LHCN-M2 (cell line): ENCODE data around the gene TPBGL. TPM values are rescaled to one million over a fixed set of nuclear protein-coding genes. Genes with fewer than 3 reads are reported as not detected.
"Not testable (repeated sequence)": the region's sequence is repeated elsewhere in the genome, so short reads cannot be mapped to it uniquely, and the experiment has no call there.

Experiments used
- DNase-seq: peaks from one replicate; pipeline ENCODE4 v3.0.0-alpha.2; 2012; ENCODE audit warnings: low read depth
- total RNA-seq: library from RNA; depleted of rRNA; stranded (reverse); fragments of >200 nt; gene quantifications from 2 replicates; pipeline ENCODE4 v1.2.3, GENCODE V29; 2014

TPBGL gene
- total RNA-seq, 1 experiment from 2014 or later = not detected

DNA sequence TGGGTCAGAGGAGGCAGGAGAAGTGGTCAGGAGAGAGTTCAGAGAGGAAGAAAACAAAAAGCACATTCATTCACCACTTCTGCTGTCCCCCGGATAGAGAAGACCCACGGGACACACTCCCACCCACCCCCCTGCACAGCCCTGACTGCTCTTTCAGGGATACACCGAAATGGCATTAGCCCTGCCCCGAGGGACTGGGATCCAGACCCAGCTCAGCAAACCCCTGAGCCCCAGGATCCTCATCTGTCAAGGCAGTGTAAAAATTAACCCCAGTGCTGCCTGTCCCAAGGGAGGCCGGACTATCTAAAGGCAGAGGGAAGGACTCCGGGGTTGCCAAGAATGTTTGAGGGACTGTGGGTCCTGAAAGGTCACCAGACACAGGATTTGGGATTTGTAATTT lies 31.2 kb downstream of the TPBGL start:
- DNase-seq = no peak

DNA sequence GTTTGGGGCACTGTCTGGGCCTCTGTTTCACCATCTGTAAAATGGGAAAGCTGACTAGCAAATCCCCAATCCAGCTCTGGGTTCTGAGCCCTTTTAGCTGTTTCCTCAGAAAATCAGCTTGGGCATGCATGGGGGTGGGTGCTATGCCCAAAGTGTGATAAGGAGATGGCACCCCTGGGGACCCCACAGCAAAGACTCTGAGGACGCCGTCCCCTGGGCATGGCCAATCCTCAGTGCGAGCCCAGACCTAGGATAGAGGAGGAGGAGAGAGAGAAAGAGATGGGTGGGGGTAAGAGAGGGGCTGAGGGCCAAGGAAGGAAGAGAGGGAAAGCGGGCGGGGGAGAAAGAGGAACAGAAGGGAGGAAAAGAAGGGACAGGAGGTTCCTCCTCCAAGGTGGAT lies 31.8 kb downstream of the TPBGL start:
- DNase-seq = no peak

DNA sequence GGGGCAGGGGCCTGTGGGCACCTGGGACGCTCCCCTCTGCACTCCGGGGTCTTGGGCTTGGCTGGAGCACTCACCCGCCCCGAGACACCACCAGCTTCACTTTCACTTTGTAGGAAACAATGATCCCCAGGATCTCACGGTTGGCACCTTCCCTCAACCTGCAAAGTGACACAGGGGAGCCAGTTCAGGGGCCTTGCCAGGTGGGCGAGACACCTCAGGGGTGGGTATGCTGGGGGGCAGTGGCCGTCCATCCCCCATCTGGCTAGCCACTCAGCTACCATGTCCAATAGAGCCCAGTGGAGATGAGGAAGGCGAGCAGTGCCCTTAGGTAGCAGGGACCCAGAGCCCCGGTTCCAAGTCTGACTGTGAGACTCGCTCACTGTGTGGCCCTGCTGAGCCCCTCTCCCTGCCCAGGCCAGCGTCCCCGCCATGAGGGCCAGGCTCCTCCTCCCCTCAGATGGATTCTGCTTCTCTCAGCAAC lies 32.3 kb downstream of the TPBGL start:
- no peak for DNase-seq

DNA sequence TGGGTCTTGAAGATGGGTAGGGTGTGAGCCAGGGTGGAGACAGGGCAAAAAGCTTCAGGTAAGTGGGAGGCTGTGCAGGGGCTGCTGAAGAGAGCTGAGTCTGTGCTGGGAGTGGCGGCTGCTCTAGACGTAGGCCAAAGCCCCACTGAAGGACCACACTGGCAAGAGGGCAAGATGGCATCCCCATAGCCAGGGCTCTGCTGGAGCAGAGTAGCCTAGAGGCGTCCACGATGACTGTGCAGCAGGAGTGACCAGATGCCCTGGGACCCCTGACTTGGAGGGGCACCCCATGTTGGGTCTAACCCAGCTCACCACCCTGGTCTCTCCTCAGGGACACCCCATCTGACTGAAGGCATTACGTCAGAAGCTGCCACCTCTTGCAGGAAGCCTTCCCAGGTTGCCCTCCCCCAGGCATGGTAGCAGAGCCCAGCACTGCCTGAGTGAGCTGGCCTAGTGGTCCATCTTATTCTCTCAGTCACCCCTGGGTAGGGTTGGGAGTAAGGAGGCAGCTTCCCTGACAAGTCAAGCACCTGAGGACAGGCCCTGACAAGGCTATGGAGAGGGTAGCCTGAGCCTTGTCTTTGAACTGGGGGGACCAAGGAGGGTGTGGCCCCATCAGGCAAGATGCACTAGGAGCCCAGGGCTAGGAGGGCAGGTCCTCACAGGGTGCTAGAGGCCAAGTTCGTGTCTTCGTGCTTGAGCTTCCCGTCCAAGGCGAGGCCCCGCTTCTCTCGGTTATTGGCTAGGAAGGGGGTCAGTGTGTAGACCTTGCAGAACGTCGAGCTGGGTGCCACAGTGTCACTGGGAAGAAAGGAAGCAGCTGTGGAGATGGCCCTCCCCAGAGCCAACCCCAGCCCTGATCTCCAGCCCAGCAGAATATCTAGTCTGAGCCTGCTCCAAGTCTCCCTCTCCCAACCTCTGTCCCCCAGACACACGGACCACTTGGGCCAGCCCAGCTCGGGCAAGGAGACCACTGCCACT lies 33.1 kb downstream of the TPBGL start:
- no peak for DNase-seq

DNA sequence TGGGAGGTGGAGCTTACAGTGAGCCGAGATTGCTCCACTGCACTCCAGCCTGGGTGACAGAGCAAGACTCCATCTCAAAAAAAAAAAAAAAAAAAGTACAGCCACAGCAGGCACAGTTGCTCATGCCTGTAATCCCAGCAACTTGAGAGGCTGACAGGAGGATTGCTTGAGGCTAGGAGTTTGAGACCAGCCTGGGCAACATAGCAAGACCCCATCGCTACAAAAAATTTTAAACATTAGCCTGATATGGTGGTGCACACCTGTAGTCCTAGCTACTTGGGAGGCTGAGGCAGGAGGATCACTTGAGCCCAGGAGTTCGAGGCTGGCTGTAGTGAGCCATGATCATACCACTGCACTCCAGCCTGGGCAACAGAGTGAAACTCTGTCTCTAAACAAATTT lies 34.1 kb downstream of the TPBGL start:
- not testable (repeated sequence) for DNase-seq

DNA sequence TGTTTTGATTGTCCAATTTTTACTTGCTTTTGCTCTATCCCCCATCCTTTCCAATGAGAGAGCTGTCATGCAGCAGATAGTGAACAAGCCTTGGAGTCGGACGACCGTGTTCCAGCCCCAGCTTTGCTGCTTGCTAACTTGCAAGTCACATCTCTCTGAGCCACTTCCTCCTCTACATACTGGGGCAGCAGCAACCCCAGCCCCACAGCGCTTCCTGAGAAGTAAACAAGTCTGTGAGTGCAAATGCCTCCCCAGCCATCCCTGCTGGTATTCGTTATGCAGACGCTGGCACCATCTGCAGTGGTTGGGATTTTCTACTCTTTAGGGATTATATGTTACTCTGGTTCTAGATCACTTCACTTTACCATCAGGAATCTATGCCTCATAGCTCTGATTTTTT lies 35.0 kb downstream of the TPBGL start:
- no peak for DNase-seq

DNA sequence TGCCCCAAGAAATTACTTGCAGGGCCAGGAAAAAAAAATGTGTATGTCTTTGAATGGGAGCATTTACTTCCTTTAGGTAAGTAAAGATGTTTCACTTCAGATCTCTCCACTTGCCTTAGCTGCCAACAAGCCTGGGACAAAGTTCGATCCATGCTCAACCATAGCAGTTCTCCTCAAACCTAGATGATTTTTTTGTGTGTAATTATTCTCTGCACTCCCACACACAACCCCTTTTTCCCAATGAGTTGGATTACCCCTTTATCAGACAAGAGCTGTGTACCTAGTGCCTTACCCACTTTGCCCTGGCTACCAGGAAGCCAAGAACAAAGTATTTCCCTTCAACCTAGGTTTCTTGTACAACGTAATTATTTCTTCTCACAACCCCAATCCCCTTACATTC lies 35.6 kb downstream of the TPBGL start:
- no peak for DNase-seq

DNA sequence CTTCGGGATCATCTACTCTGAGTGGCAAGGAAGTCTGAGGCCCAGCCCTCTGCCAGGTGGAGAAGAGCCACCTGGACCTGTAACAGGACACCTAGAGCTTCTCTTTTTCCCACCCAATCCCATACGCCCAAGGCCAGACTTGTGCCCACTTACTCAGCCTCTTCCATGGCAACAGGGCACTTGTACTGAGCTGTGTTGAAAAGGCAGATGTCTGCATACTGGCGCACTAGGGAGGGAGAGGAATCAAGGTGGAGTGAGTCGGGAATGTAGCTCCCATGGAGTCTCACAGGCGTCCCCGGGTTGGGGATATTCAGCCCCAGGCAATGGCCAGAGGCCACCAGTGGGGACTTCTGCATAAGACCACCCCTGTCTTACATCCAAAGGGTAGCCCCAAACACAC lies 36.1 kb downstream of the TPBGL start:
- no peak for DNase-seq

DNA sequence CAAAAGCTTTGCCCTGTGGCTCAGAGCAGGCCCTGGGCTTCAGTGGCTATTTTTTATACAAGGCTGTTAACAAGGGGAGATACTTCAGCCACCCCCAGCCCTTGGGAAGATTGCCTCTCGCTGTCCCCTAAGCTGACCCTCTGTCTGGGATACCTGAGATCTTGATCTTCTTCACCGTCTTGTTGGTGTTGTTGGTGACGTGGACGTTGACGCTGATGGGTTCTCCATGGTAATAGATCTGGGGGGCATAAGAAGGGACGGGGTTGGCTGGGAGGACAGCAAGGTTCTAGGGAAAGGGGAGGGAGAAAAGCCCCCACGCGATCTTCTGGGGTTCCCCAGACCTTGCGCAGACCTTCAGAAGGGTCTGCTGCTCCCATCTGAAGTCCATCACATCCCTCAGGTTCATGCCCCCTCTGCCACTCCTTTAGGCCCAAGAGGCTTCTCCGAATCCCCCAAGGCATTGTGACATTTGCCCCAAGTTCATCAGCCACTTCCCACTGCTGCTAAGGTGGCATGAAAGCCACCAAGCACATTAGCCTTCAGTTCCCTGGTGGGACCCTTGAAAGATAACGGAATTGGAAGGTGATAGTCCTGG lies 36.7 kb downstream of the TPBGL start:
- no peak for DNase-seq

DNA sequence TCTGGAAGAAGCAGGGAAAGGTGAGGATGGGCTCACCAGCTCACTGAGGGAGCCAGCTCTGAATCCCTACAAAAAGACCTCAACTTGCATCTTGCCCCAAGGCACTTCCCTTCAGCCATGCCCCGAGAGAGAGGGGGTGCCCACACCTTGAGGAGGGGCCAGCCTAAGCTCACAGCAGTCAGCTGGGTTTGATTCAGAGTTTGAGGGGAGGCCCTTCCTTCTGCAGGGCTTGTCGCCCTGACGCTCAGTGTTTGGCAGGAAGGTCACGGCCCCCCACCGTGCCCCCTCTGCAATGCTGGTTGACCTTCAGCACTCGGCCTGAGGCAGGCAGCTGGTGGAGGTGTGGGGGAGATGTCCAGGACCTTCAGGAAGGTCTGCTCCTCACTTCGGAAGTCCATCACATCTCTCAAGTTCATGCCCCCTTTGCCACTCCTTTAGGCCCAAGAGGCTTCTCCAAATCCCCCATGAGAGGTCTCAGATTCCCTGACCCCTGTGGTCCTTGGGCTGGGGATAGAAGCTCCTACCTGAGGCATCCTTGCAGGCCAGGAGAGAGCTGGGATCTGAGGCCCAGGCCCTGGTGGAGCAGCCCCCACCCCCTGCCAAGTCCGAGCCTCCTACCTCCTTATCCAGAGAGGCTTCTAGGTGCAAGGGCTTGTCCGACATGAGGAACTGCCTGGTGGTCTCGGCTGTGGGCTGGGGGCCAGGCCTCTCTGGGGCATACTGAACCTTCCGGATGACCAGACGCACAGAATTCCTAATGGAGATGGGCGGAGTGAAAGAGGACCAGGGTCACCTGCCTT lies 37.6 kb downstream of the TPBGL start:
- no peak for DNase-seq

DNA sequence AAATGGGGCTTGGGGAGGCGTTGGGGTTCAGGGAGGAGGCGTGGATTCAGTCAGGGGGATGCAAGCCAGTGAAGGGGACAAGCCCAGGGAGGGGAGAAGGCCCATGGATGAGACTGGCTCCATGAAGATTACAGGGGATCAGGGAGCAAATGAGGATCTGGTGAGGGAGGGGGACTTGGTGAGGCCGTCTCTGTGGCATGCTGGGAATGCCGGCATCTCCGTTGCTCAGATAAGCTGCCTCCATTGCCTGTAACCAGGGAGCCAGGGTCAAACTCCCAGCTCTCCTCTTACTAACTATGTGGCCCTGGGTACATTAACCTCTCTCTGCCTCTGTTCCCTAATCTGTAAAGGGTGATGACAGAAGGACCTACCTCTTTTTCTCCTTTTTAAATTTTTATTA lies 38.7 kb downstream of the TPBGL start:
- DNase-seq = no peak

DNA sequence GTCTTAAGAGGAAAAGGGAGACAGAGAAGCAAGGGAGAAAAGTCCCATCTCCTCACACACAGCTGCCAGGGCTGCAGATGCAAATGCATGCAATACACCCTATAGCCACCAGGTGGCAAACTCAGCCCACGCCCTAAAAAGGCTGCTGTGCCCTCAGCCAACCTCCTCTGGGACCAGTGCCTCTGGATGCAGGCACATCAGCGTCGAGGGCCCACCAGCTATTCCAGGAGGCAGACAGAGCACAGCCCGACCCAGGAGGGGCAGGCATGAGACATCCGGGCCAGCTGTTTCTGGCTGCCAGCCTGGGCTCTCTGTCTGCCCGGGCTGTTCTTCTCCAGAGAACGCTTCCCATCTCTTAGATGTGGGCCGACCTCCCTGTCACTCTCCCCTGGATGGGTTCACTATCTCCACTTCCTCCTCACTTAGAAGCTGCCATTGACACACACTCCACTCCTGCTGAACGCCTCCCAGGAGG lies 39.7 kb downstream of the TPBGL start:
- peak; percentile 70 for DNase-seq

DNA sequence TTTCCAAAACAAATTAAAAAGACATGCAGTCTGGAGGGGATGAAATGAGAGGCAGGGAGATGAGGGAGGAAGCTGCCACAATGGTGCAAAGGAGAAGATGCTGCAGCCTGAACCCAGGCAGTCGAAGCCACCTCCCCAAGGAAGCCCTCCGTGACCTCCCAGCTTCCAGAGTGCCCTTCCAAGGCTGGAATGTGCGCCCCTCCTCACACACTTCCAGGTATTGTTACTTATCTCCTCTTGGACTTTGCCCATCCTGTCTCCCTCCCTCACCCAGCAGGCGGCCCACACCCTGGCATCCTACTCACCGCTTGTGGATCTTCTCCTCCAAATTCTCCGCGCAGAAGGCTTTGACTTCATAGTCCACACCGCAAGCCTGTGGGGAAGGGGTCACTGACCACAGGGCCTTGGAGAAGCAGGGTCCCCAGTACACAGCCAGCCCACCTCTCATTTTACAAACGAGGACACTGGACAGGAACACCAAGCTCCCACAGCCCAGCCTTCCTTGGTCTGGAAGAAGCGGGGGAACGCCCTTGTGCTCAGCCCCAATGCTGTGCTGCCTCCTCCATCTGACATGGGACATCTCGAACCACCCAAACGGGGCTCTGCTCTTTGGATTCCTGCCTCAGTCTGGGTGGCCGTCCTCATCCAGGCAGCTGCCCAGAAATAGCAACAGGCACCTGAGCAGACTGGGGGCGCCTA lies 40.3 kb downstream of the TPBGL start:
- no peak for DNase-seq

DNA sequence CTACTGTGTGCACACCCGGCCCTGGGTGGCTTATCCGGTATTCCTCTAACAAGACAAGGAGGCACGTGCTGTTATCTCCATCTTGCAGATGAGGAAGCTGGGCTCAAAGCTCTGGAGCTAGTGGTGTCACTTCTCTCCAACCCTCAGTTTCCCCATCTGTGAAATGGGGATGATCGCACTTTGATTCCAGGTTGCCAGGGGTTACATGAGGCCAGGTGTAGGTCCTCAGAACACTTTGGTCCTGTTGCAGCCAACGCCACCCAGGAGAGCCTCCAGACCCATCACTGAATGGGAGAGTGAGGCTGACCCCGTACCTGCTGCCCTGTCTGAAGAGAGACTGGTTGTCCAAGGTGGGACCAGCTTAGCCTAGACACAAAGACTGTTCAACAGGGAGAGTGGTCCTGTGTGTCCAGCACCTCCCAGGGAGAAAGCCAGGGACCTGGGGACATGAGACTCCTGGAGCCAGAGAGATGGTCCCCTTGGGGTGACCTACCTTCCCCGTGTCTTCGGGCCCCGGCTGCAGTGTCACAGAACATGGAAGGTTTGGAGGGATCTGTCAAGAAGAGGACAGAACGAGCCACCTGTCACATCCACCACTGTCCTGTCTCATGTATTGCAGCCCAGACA lies 41.0 kb downstream of the TPBGL start:
- DNase-seq = no peak

DNA sequence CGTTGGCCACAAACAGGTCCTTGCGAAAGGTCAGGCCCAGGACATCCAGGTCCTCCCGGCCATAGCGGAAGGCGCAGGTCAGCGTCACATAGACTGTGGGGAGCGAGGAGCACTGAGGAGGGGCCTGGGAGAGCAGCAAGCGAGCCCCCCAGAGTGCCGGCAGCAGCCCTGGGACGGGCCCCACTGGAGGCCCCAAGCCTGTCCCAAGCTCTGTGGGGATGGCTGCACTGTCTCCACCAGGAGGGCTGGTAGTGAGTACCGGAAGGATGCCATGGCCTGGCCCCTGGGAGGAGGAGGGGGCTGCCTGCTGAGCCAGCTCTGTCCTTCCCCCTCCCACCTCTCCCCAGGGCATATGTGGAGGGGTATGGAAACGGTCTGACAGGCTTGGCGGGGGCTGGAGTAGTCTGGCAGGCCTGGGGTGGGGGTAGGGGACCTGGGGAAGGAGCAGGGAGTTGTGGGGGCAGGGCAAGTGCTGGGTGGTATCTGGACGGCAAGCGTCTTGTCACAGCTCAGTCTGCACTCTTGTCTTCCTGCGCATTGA lies 42.9 kb downstream of the TPBGL start:
- DNase-seq = no peak

DNA sequence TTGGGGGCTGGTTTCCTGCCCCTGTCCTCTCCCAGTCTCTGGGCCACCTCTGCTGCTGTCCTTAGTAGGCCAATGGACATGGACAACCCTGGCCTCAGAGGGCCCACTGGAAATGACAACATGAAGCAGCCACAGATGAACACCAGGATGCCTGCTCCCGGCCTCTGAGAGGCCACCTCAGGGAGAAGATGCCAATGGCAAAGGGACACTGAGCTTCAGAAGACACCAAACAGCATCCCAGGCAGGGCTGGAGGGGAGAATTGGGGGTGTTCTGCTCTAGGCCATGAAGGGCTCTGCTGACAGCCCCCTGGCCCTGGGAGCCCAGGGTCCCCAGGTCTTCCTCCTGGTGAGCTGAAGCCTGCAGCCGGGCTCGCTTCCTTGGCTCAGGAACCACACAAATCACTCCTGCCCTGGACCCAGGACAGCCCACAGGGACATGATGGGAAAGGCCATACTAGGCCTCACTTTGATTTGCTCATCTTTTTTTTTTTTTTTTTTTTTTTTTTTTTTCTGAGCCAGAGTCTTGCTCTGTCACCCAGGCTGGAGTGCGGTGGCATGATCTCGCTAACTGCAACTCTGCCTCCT lies 45.3 kb downstream of the TPBGL start:
- no peak for DNase-seq

DNA sequence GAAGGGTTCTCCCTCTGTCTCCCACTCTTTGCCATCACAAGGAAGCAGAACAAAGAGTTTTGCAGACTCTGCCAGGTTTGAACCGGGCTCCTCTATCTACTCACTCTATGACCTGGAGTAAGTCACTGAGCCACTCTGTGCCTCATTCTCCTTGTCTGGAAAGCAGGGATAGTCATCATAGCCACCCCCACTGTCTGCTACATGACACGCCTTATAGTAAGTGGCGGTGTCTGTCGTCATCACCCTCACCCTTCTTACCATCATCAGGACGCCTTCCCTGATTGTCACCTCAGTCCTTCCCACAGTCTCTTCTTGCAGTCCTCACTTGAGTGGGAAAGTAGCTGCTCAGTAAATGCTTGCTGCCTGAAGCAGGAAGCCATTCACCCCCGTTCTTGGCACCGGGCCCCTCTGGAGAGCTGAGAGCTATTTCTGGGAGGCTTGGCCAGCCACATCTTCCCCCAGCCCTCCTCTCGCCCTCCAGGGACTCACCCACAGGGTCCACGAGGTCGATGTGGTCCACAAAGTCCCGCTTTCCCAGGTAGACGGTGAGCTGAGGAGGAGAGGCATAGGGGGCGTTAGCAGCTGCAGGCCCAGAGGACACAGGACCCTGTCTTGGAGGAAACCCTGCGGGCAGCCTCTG lies 46.4 kb downstream of the TPBGL start:
- no peak for DNase-seq

DNA sequence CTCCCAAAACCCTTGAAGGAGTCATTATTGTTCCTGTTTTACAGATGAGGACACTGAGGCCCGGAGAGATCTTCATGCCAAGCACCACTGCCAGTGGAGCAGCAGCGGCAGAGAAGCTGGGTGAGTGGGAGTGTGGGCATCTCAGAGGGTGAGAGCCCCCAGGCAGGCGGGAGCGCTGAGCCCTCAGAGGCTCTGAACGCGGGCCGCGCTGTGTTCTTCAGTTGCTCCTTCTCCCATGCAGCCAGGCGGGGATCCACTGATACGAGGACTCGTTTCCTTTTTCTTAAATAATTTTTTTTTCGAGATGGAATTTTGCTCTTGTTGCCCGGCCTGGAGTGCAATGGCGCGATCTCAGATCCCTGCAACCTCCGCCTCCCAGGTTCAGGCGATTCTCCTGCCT lies 47.0 kb downstream of the TPBGL start:
- no peak for DNase-seq

DNA sequence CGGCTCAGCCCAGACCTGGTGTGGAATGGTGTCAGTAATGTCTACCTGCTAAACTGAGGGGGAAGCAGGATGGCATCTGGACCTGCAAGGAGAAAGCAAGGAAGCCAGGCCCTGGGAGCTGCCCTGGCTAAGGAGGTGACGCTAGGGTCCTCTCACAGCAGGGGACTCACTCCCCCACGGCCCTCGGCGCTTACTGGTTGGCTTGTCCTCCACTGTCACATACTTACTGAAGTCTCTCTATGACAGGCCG lies 48.9 kb downstream of the TPBGL start:
- DNase-seq = no peak

DNA sequence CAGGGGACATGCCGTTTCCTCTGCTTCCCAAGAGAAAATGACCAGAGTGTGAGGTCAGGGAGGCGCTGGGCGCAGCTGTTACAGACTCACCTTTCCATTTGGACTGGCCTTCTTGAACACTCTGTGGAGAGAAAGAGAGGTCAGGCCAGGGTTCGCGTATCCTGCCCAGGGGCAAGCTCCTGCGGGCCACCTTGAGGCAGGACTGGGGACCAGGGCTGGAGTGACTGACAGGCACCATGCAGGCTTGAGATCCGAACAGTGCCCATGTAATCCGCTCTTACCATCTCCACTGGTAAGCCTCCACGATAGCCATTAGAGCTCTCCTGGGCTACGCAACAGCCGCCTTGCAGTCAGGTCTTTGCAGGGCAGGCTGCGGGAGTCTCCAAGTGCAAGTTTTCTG lies 49.3 kb downstream of the TPBGL start:
- DNase-seq = no peak
